B cell (primary cell): Measurements from ENCODE around the gene RPL35.

Source experiments
- CTCF ChIP-seq: fragments of 200-600 bp; IDR thresholded peaks from one replicate; pipeline ENCODE4 v1.8.0; 2022; ENCODE audit warnings: antibody characterized with exemption, mild to moderate bottlenecking
- EZH2 ChIP-seq: IDR thresholded peaks from 2 replicates; pipeline ENCODE4 v1.6.1; 2012; ENCODE audit warnings: borderline replicate concordance, low read depth, mild to moderate bottlenecking, moderate library complexity, low read length; ENCODE audit not compliant: insufficient read depth, poor library complexity, severe bottlenecking

- no peak for TF ChIP-seq CTCF
- TF ChIP-seq EZH2, result no peak
Measured at GRCh38 chr9:124809741-124810500, 51.8 kb downstream of the RPL35 start.
